LNCAP (cell line): ENCODE data around the gene MARCHF10.

Source experiments
- TF ChIP-seq, protein P1 (sequence below): fragments of 450-650 bp; IDR thresholded peaks from 2 replicates; pipeline ENCODE4 v1.5.1; 2017; ENCODE audit warnings: mild to moderate bottlenecking

Gene MARCHF10

DNA sequence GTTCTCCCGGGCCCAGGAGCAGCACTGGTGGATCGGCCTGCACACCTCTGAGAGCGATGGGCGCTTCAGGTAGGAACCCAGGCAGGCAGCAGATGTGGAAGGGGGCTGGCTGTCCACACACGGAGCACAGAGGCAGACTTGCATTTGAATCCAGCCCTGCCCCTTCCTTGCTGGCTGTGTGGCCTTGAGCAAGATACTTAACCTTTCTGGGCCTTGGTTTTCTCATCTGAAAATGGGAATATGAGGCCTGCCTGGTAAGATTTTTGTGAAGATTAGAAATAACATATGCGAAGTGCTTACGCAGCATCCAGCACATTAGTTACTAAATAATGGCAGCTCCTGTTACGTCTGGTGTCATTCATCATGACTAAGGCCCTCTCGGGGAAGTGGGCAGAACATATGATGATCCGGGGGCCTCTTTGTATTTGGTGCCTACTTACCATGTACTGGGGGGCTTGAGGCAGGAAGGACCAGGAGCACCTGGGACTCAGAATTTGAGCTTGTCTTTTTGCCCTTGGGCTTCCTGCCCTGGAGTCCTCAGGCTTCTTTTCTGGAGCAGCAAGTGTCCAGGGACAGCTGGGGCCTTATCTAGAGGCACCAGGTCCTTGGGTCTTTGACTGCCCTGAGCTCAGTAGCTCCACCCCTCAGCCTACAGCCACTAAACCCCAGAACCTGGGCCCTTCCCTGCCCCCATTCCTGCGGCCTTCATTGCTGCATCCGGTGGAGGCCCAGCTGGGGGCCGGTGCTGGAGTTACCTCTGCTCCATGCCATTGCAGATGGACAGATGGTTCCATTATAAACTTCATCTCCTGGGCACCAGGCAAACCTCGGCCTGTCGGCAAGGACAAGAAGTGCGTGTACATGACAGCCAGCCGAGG lies 126.8 kb downstream of the MARCHF10 start:
- TF ChIP-seq, protein P1, sequence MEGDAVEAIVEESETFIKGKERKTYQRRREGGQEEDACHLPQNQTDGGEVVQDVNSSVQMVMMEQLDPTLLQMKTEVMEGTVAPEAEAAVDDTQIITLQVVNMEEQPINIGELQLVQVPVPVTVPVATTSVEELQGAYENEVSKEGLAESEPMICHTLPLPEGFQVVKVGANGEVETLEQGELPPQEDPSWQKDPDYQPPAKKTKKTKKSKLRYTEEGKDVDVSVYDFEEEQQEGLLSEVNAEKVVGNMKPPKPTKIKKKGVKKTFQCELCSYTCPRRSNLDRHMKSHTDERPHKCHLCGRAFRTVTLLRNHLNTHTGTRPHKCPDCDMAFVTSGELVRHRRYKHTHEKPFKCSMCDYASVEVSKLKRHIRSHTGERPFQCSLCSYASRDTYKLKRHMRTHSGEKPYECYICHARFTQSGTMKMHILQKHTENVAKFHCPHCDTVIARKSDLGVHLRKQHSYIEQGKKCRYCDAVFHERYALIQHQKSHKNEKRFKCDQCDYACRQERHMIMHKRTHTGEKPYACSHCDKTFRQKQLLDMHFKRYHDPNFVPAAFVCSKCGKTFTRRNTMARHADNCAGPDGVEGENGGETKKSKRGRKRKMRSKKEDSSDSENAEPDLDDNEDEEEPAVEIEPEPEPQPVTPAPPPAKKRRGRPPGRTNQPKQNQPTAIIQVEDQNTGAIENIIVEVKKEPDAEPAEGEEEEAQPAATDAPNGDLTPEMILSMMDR = no peak

DNA sequence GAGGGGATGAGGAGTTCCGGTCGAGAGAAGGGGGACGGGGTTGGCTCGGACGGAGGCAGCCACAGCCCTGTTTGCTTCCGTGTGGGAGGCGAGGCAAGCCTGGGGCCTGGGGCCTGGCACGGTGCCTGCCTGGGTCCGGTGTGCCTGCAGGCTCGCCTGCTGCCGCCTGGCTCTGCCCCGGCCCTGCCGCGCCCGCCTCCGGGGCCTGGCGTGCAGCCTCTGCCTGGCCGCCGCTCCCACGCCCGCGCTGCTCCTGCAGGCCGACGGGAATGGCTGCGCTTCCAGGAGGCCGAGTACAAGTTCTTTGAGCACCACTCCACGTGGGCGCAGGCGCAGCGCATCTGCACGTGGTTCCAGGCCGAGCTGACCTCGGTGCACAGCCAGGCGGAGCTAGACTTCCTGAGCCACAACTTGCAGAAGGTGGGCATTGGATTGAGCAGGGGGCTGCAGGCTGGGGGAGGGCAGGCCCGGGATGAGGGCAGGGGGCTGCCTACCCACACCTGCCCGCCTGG lies 127.5 kb downstream of the MARCHF10 start:
- TF ChIP-seq, protein P1 = no peak

DNA sequence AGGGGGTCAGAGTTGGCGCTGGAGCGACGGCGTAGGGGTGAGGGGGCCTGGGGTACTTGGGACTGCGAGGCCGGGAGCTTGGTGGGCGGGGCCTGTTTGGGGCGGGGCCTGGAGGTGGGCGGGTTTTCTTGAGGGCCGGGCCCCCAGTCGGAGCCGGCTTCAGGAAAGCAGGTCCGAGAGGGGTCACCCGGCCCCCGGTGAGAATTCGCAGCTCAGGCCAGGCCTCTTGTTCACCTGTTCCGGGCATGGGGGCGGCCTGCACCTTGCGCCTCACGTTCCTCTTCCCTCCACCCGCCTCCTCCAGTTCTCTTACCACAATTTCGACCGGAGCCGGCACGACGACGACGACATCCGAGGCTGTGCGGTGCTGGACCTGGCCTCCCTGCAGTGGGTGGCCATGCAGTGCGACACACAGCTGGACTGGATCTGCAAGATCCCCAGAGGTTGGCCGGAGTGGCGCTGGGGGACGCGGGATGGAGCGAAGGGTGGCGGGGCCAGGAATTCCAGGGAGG lies 128.2 kb downstream of the MARCHF10 start:
- TF ChIP-seq, protein P1 = no peak

DNA sequence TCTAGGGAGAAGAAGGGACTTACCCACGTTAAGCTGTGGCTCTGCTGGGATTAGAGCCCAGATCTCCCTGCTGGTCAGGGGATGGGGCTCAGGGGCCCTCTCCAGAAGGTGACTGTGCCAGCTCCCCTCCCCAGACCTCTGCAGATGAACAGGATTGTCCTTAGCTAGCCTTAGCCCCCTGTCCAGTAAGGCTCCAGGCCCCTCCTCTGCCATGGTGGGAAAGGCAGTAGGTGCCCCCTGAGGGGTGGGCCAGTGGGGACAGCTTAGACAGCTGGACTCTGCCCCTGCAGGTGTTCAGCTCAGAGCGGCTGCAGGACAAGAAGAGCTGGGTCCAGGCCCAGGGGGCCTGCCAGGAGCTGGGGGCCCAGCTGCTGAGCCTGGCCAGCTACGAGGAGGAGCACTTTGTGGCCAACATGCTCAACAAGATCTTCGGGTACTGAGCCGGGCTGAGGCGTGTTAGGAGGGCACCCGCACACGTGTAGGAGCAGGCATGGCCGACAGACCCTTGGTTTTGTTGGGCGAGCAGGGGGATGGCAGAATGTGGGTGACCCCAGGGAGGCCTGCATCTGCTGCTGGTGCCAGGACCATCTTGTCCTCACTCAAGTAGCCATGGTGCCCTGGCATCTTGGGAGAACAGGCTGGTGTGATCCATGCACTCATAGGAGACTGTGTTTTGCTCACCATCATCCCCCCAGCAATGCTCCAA lies 129.7 kb downstream of the MARCHF10 start:
- TF ChIP-seq, protein P1 = no peak

DNA sequence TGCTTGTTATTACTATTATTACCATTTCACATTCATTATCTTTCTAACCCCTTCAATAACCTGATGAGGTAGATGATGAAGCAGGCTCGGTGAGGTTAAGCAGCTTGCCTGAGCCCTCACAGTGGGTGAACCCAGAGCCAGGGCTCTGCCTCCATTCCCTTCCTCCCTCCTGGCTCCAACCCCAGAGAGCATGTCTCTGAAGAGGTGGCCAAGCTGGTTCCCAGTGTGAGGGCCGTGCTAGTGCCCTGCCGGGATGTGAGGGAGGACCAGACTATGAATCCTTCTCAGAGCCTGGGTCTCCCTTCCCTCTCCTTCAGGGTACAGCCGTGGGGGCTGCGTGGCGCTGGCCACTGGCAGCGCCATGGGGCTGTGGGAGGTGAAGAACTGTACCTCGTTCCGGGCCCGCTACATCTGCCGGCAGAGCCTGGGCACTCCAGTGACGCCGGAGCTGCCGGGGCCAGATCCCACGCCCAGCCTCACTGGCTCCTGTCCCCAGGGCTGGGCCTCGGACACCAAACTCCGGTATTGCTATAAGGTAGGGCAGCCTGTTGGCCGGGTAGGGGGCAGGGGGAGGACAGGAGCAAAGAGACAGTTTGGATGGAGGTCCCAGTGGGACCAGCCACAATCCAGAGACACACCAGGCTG lies 131.0 kb downstream of the MARCHF10 start:
- TF ChIP-seq, protein P1 = no peak

DNA sequence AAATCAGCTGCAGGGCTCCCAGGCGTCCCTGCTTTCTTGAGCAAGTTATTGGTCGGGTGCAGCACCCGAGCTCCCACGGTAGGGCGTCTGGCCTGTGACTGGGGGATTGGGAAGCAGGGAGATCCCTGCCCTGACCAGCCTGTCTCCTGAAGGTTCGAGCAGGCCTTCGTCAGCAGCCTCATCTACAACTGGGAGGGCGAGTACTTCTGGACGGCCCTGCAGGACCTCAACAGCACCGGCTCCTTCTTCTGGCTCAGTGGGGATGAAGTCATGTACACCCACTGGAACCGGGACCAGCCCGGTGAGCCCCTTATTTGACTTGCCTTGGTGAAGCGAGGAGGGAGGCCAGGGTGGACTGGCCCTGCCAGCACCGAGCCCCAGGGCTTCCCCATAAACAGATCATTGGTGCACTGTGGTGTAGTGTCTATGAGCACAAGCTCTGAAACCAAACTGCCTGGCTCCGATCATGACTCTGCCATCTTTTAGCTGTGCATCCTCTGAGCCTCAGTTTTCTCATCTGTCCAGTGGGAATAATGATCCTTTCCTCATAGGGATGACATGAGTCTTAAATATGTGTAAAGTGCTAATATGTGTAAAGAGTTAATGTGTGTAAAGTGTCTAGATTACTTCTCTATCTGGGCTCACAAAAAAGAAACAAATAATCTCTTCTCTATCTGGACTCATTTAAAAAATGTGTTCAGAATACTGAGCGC lies 131.7 kb downstream of the MARCHF10 start:
- TF ChIP-seq, protein P1 = no peak

DNA sequence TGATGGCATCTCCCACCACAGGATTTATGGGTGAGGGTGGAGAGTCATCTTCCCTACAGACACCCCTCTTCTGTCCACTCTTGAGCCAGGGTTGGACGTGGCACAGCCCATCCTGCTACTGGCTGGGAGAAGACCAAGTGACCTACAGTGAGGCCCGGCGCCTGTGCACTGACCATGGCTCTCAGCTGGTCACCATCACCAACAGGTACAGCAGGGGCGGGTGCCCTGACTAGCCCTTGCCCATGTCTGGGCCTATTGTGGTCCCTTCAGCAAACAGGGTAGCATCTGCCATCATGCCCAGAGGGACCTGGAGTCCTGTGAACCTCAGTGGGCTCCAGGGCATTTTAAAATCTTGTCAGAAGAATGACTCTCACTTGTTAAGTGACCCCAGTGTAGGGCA lies 132.4 kb downstream of the MARCHF10 start:
- TF ChIP-seq, protein P1 = no peak
